Neural cell (in vitro differentiated cells): Measurements from ENCODE around the gene ACY1. TPM values are rescaled to one million over a fixed set of nuclear protein-coding genes. Genes with fewer than 3 reads are reported as not detected.

Experiments
- H2AFZ ChIP-seq: fragments of 200-600, 300-800 bp; sonication (generic), shearing (Covaris generic); 2 replicates; pipeline ENCODE4 v1.6.0; 2014; ENCODE audit warnings: low read depth, mild to moderate bottlenecking, antibody characterized with exemption, low read length, moderate library complexity
- H3F3A ChIP-seq: fragments of 200-600 bp; shearing (Covaris generic); 2 replicates; pipeline ENCODE4 v1.6.1; 2016; ENCODE audit warnings: mild to moderate bottlenecking, moderate library complexity, mixed read lengths, antibody characterized with exemption, low read length; ENCODE audit not compliant: insufficient read depth, poor library complexity, severe bottlenecking
- H3K27ac ChIP-seq: fragments of 200-600, 300-800 bp; sonication (generic), shearing (Covaris generic); 2 replicates; pipeline ENCODE4 v1.5.1; 2014; ENCODE audit warnings: mild to moderate bottlenecking, low read length, moderate library complexity
- H3K27me3 ChIP-seq: fragments of 300-800, 200-600 bp; sonication (generic), shearing (Covaris generic); 2 replicates; pipeline ENCODE4 v1.6.0; 2014; ENCODE audit warnings: mild to moderate bottlenecking, low read depth, low read length, moderate library complexity; ENCODE audit not compliant: insufficient read depth
- H3K36me3 ChIP-seq: fragments of 300-800, 200-600 bp; sonication (generic), shearing (Covaris generic); 2 replicates; pipeline ENCODE4 v1.5.1; 2014; ENCODE audit warnings: mild to moderate bottlenecking, antibody characterized with exemption, low read length, moderate library complexity; ENCODE audit not compliant: insufficient read depth
- H3K4me2 ChIP-seq: fragments of 300-800, 200-600 bp; sonication (generic), shearing (Covaris generic); 2 replicates; pipeline ENCODE4 v1.6.0; 2014; ENCODE audit warnings: mild to moderate bottlenecking, low read length
- H3K4me3 ChIP-seq: fragments of 300-800, 200-600 bp; sonication (generic), shearing (Covaris generic); 2 replicates; pipeline ENCODE4 v1.5.1; 2014; ENCODE audit warnings: mild to moderate bottlenecking, low read length, moderate library complexity
- H3K79me2 ChIP-seq: fragments of 200-600 bp; shearing (Covaris generic); replicated peaks from 2 replicates; pipeline ENCODE4 v1.6.0; 2014; ENCODE audit warnings: mild to moderate bottlenecking, low read length, moderate library complexity; ENCODE audit not compliant: insufficient read depth
- H3K9ac ChIP-seq: fragments of 300-800, 200-600 bp; sonication (generic), shearing (Covaris generic); 2 replicates; pipeline ENCODE4 v1.6.1; 2016; ENCODE audit warnings: mild to moderate bottlenecking, low read length, mixed read lengths
- H3K9me2 ChIP-seq: fragments of 200-600 bp; shearing (Covaris generic); 2 replicates; pipeline ENCODE4 v1.6.1; 2016; ENCODE audit warnings: mild to moderate bottlenecking, low read length, mixed read lengths; ENCODE audit not compliant: insufficient read depth
- H3K9me3 ChIP-seq: fragments of 200-600, 300-800 bp; sonication (generic), shearing (Covaris generic); 2 replicates; pipeline ENCODE4 v1.6.1; 2016; ENCODE audit warnings: mild to moderate bottlenecking, mixed run types, low read length, moderate library complexity, mixed read lengths
- H4K20me1 ChIP-seq: fragments of 200-600 bp; shearing (Covaris generic); 2 replicates; pipeline ENCODE4 v1.6.1; 2016; ENCODE audit warnings: mild to moderate bottlenecking, mixed run types; ENCODE audit not compliant: insufficient read depth
- CTCF ChIP-seq: fragments of 450-650 bp; IDR thresholded peaks from 2 replicates; pipeline ENCODE4 v1.5.1; 2014; ENCODE audit warnings: antibody characterized with exemption, mild to moderate bottlenecking, moderate library complexity; ENCODE audit not compliant: poor library complexity, severe bottlenecking
- EP300 ChIP-seq: fragments of 450-650 bp; conservative IDR thresholded peaks from 2 replicates; pipeline ENCODE4 v1.6.1; 2014; ENCODE audit warnings: antibody characterized with exemption, mild to moderate bottlenecking, moderate library complexity; ENCODE audit not compliant: poor library complexity, severe bottlenecking
- EZH2 ChIP-seq: fragments of 200-600, 300-800 bp; shearing (Covaris generic), sonication (generic); IDR thresholded peaks from 2 replicates; pipeline ENCODE4 v1.6.1; 2014; ENCODE audit warnings: antibody characterized with exemption, low read length, borderline replicate concordance, mild to moderate bottlenecking; ENCODE audit not compliant: insufficient read depth, poor library complexity, severe bottlenecking
- MXI1 ChIP-seq: fragments of 450-650 bp; conservative IDR thresholded peaks from 2 replicates; pipeline ENCODE4 v1.6.1; 2014; ENCODE audit warnings: antibody characterized with exemption, mild to moderate bottlenecking; ENCODE audit not compliant: poor library complexity, severe bottlenecking
- POLR2AphosphoS5 ChIP-seq: IDR thresholded peaks from 2 replicates; pipeline ENCODE4 v1.6.1; 2012
- RAD21 ChIP-seq: fragments of 450-650 bp; conservative IDR thresholded peaks from 2 replicates; pipeline ENCODE4 v1.6.1; 2014; ENCODE audit warnings: antibody characterized with exemption, mild to moderate bottlenecking, moderate library complexity
- SMC3 ChIP-seq: fragments of 450-650 bp; conservative IDR thresholded peaks from 2 replicates; pipeline ENCODE4 v1.6.1; 2014; ENCODE audit warnings: antibody characterized with exemption, mild to moderate bottlenecking, moderate library complexity; ENCODE audit not compliant: poor library complexity
- TAF1 ChIP-seq: IDR thresholded peaks from 2 replicates; pipeline ENCODE4 v1.6.1; 2012; ENCODE audit warnings: low read depth
- polyA plus RNA-seq: library from polyadenylated mRNA; depleted of rRNA; stranded (reverse); fragments of >200 nt; gene quantifications from 2 replicates; pipeline ENCODE4 v1.2.3, GENCODE V29; 2014
- TF ChIP-seq, protein P1 (sequence below): IDR thresholded peaks from 2 replicates; pipeline ENCODE4 v1.6.1; 2012; ENCODE audit warnings: borderline replicate concordance

ACY1 gene
- polyA plus RNA-seq, 1 donor from 2014 or later = 14.4 TPM

DNA sequence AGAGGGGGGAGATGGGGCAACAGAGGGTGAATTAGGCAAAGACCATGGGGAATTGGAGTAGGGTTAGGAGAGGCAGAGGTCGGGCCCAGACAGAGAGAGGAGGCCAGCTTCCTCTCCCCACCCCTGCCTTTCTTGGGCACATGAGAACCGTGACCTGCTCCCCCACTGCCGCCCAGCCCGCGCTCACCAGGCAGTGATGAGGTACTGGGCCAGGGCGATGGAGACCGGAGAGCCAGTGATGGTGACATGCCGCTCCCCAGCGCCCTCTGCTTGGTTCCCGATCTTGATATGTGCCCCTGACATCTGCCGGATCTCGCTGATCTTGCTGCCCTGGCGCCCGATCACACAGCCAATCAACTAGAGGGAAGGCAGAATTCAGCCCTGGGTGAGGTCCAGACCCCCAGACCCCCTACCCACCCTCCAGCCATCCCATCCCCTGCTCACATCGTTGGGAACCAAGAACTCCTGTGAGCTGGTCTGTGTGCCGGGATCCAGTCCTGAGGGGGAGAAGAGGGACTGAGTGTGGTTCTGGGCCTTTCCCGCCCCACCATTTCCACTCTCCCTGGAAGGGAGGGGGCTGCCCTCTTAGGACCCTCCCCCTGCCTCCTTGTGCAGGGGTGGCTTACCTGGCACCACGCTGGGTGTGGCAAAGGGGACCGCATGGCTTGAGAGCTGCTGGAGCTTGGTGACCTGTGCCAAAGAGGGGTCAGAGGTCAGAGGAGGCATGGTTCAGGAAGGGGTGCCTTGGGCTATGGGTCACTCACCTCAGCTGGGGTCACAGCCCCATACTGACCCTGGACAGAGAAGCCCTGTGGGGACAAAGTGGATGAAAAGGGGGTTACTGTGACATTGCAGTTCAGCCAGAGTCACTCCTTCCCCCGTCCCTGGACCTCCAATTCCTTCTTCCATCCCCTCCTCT lies 24.5 kb upstream of the ACY1 start:
- no peak overlapping the region for H3K27ac ChIP-seq
- no peak overlapping the region for H3K4me2 ChIP-seq
- H3K4me3 ChIP-seq = no peak overlapping the region
- no peaks in the 10 kb centered on the region for H4K20me1 ChIP-seq
- H3K9me2 ChIP-seq = no peaks in the 10 kb centered on the region
- no peak for TF ChIP-seq EP300
- TF ChIP-seq, protein P1, sequence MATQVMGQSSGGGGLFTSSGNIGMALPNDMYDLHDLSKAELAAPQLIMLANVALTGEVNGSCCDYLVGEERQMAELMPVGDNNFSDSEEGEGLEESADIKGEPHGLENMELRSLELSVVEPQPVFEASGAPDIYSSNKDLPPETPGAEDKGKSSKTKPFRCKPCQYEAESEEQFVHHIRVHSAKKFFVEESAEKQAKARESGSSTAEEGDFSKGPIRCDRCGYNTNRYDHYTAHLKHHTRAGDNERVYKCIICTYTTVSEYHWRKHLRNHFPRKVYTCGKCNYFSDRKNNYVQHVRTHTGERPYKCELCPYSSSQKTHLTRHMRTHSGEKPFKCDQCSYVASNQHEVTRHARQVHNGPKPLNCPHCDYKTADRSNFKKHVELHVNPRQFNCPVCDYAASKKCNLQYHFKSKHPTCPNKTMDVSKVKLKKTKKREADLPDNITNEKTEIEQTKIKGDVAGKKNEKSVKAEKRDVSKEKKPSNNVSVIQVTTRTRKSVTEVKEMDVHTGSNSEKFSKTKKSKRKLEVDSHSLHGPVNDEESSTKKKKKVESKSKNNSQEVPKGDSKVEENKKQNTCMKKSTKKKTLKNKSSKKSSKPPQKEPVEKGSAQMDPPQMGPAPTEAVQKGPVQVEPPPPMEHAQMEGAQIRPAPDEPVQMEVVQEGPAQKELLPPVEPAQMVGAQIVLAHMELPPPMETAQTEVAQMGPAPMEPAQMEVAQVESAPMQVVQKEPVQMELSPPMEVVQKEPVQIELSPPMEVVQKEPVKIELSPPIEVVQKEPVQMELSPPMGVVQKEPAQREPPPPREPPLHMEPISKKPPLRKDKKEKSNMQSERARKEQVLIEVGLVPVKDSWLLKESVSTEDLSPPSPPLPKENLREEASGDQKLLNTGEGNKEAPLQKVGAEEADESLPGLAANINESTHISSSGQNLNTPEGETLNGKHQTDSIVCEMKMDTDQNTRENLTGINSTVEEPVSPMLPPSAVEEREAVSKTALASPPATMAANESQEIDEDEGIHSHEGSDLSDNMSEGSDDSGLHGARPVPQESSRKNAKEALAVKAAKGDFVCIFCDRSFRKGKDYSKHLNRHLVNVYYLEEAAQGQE = no peak
- no peak for TF ChIP-seq EZH2
- no peak for TF ChIP-seq POLR2AphosphoS5
- no peak for TF ChIP-seq TAF1
- no peak for TF ChIP-seq RAD21
- TF ChIP-seq CTCF = no peak
- TF ChIP-seq SMC3 = no peak
- no peak for TF ChIP-seq MXI1
- no peaks in the 10 kb centered on the region for H3K79me2 ChIP-seq
- H3K36me3 ChIP-seq = no peaks in the 10 kb centered on the region
- H3K27me3 ChIP-seq = peaks cover 14% of the 10 kb centered on the region
- no peak overlapping the region for H3K9ac ChIP-seq
- no peaks in the 10 kb centered on the region for H3K9me3 ChIP-seq
- H3F3A ChIP-seq = no peaks in the 10 kb centered on the region
- H2AFZ ChIP-seq = no peak overlapping the region

- H3K9me2 ChIP-seq = no peaks in the 10 kb centered on the region
- H3K79me2 ChIP-seq = peaks cover 6% of the 10 kb centered on the region
- H3K9ac ChIP-seq = no peak overlapping the region
- no peak for TF ChIP-seq SMC3
- no peaks in the 10 kb centered on the region for H3F3A ChIP-seq
- H2AFZ ChIP-seq = no peak overlapping the region
- no peak overlapping the region for H3K4me2 ChIP-seq
- H3K36me3 ChIP-seq = no peaks in the 10 kb centered on the region
- H4K20me1 ChIP-seq = no peaks in the 10 kb centered on the region
- no peaks in the 10 kb centered on the region for H3K9me3 ChIP-seq
- H3K27me3 ChIP-seq = peaks cover 14% of the 10 kb centered on the region
- H3K27ac ChIP-seq = no peak overlapping the region
- H3K4me3 ChIP-seq = no peak overlapping the region
Observed at GRCh38 chr3:51959651-51960050, 23.7 kb upstream of the ACY1 start.
